Heart left ventricle (tissue), 16 donors: ENCODE data around the gene NVL. TPM values are rescaled to one million over a fixed set of nuclear protein-coding genes. Genes with fewer than 3 reads are reported as not detected.
A peak's percentile ranks its signal among the peaks of the same experiment; 100 is the strongest.

Experiments
- ATAC-seq, 4 donors: fragments of 200-7000 bp; cut with Tn5 transposase; one replicate each; pipeline ENCODE4 v1.9.1; 2020 to 2022; ENCODE audit warnings: moderate library complexity in 4 of 4, mild to moderate bottlenecking in 3 of 4, moderate number of reproducible peaks in 1 of 4
- DNase-seq, 5 donors: peaks; one replicate each; pipeline ENCODE4 v3.0.0-alpha.2; 2020
- H3K27ac ChIP-seq, 12 donors: fragments of 200-600 bp; sonication (generic) in 4 of 12; one replicate each; pipeline versions ENCODE4 v1.5.0 to v1.8.0; 2016 to 2022; ENCODE audit warnings: mild to moderate bottlenecking in 2 of 12
- H3K27me3 ChIP-seq, 9 donors: fragments of 200-600 bp; sonication (generic) in 2 of 9; one replicate each; pipeline versions ENCODE4 v1.5.1 to v1.8.0; 2016 to 2022; ENCODE audit warnings: mild to moderate bottlenecking in 3 of 9
- H3K36me3 ChIP-seq, 9 donors: fragments of 200-600 bp; sonication (generic) in 2 of 9; one replicate each; pipeline versions ENCODE4 v1.5.0 to v1.8.0; 2018 to 2022; ENCODE audit warnings: mild to moderate bottlenecking in 2 of 9
- H3K4me1 ChIP-seq, 12 donors: fragments of 200-600 bp; sonication (generic) in 4 of 12; one replicate each; pipeline versions ENCODE4 v1.5.0 to v1.8.0; 2016 to 2022; ENCODE audit warnings: mild to moderate bottlenecking in 3 of 12
- H3K4me3 ChIP-seq, 12 donors: fragments of 200-600 bp; sonication (generic) in 4 of 12; one replicate each; pipeline versions ENCODE4 v1.5.0 to v1.8.0; 2017 to 2022; ENCODE audit warnings: mild to moderate bottlenecking in 9 of 12, moderate library complexity in 4 of 12
- H3K9me3 ChIP-seq, 12 donors: fragments of 200-600 bp; sonication (generic) in 4 of 12; one replicate each; pipeline versions ENCODE4 v1.5.0 to v1.8.0; 2016 to 2022; ENCODE audit warnings: mild to moderate bottlenecking in 1 of 12
- POLR2A ChIP-seq, 2 donors: fragments of 450-650 bp; IDR thresholded peaks; one replicate each; pipeline ENCODE4 v1.6.1; 2017; ENCODE audit warnings: antibody characterized with exemption in 2 of 2, mild to moderate bottlenecking in 2 of 2, moderate library complexity in 2 of 2
- WGBS, 4 donors: extraction: QIAGEN DNeasy Blood & Tissue Kit in 2 of 4; methylation state at CpG; one replicate each; pipeline versions ENCODE4 v1.1.5 to v1.1.7; 2013 to 2018; 5-methylcytosine and 5-hydroxymethylcytosine counted together
- intact Hi-C, 10 donors: fragments of 100-400 bp; cut with DNase I; formaldehyde crosslinking; loops; one replicate each; pipeline versions ENCODE4 v1.11.1 to v1.14.2; 2022
- polyA plus RNA-seq, 2 donors: library from polyadenylated mRNA; stranded (reverse); fragments of 200-250 nt; gene quantifications; one replicate each; pipeline ENCODE4 v1.2.3, GENCODE V29; 2013
- total RNA-seq, 9 donors: library from RNA; depleted of rRNA in 2 of 9; stranded (reverse); fragments of >200 nt in 2 of 9; fragmentation: NEBNext Ultra II Directional in 3 of 9; extraction: Animal tissue kit (Norgen Biotek cat#: 25700) in 3 of 9; gene quantifications; one replicate each; pipeline versions ENCODE4 v1.1.0 to v1.2.4, GENCODE V29; 2016 to 2023
- TF ChIP-seq, protein P1 (sequence below), 12 donors: fragments of 200-600 bp; sonication (generic) in 4 of 12; IDR thresholded peaks; one replicate each; pipeline versions ENCODE4 v1.5.0 to v1.8.0; 2018 to 2022; ENCODE audit warnings: antibody characterized with exemption in 12 of 12, mild to moderate bottlenecking in 5 of 12
- donor health status: ischemic (EF 13 %, LVEDD 7.1; RV severe dilation, severe dysfunction).
- donor health status: healthy with polysubstance abuse.
- donor health status: DM: no; HTN: yes; CAD: no.
- donor health status: DM: no; HTN: no; CAD: no.
- donor health status: ischemic (EF 25% LVEDD 6.9; RV normal size, moderate dysfunction).
- donor health status: ischemic (EF 25% LVEDD 5.7; RV mildly dilated, moderate dysfunction).
- donor health status: healthy.
- donor health status: DM: yes; HTN: yes; CAD: no.
- donor health status: ischemic (EF 35%, LVEDD 5.7; RV mildly dilated, moderate dysfunction).
- donor health status: nonischemic (EF 11% LVEDD 7.7; RV severe dilation, severe dysfunction).
- donor health status: DM: yes; HTN: yes; CAD: no.
- donor health status: PGD.
- donor health status: ischemic (EF 29% LVEDD 5.4; RV normal size, mild dysfunction).
- donor health status: nonischemic (EF 23%, LVEDD 6.1; RV moderate dilation, normal function).

Gene NVL
- total and polyA plus RNA-seq, 11 donors: 4.8 to 14.8 (median 9.3) TPM

DNA sequence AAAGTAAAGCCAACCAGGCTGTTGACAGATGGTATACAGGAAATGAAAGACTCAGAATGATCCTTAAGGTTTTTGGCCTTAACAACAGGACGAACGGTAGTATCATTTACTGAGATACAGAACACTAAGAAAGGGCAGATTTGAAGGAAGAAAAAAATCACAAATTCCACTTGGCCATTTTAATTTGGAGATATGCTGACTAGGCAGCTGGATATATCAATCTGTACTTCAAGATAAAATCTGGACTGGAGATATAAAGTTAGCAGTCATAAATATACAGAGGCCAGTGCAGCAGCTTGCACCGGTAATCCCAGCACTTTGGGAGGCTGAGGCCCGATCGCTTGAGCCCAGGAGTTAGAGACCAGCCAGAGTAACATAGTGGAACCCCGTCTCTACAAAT lies 1.3 kb downstream of the NVL start:
- Histone ChIP-seq H3K36me3 (peaks cover 0 to 26% (median 0%) of the 10 kb centered on the region in 9 donors), H3K27me3 (no peaks in the 10 kb centered on the region), H3K9me3 (no peaks in the 10 kb centered on the region), H3K27ac (no peak overlapping the region), H3K4me3 (peak overlapping the region in 9 of 12 donors; percentile 77 to 98 (median 94)), H3K4me1 (peaks cover 0 to 28% (median 20%) of the 10 kb centered on the region in 12 donors)
- intact Hi-C loops: loop anchor here in 1 of 10 donors (10.0 kb wide), 1 partner anchor 144 kb away; the partner anchor contains the start of gene DEGS1
- 73 to 84% (median 81%) methylated on average over 6 of the region's 6 CpGs for WGBS, 4 donors
- ATAC-seq: no peak
- TF ChIP-seq, protein P1, sequence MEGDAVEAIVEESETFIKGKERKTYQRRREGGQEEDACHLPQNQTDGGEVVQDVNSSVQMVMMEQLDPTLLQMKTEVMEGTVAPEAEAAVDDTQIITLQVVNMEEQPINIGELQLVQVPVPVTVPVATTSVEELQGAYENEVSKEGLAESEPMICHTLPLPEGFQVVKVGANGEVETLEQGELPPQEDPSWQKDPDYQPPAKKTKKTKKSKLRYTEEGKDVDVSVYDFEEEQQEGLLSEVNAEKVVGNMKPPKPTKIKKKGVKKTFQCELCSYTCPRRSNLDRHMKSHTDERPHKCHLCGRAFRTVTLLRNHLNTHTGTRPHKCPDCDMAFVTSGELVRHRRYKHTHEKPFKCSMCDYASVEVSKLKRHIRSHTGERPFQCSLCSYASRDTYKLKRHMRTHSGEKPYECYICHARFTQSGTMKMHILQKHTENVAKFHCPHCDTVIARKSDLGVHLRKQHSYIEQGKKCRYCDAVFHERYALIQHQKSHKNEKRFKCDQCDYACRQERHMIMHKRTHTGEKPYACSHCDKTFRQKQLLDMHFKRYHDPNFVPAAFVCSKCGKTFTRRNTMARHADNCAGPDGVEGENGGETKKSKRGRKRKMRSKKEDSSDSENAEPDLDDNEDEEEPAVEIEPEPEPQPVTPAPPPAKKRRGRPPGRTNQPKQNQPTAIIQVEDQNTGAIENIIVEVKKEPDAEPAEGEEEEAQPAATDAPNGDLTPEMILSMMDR (IDR thresholded peaks at IDR 0.05): no peak
- TF ChIP-seq POLR2A (IDR thresholded peaks at IDR 0.05): no peak
- DNase-seq: no peak

DNA sequence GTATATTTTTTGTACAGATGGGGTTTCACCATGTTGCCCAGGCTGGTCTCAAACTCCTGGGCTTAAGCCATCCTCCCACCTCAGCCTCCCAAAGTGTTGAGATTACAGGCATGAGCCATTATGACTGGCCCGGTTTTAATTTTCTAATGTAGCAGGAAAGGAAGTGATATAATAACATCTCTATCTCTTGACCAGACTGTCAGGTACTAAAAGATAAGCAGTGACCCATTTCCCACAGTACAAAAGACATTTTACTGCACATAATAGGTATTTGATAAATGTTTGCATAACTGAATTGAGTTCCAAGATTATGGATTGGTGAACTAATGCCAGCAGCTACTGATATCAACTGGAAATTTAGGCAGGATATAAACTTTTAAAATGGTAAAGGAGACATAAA lies 4.0 kb downstream of the NVL start:
- WGBS, 4 donors: 67 to 79% (median 72%) methylated on average over 1 of the region's 1 CpG
- intact Hi-C loops: loop anchor here in 1 of 10 donors (10.0 kb wide), 1 partner anchor 141 kb away; the partner anchor contains the start of gene DEGS1
- no peak for DNase-seq

DNA sequence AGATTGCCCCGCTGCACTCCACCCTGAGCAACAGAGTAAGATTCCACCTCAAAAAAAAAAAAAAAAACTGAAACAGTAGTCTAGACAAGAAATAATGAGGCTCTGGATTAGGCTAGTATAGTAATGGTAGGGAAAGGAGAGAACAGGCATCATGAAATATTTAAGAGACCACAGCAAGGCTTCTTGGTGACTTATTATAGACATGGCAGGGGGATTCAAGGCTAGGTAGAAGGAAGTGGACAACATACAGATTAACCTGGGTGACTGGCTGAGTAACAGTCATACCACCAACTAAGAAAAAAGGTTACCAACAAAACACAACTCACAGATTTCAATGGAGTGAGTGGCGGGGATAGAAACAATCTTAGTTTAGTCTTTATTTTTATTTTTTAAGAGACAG lies 8.3 kb downstream of the NVL start:
- H3K27ac ChIP-seq: no peak overlapping the region
- H3K4me1 ChIP-seq: no peaks in the 10 kb centered on the region
- DNase-seq (no peak), ATAC-seq (no peak)
- no peak overlapping the region for H3K4me3 ChIP-seq
- no peaks in the 10 kb centered on the region for H3K27me3 ChIP-seq
- H3K9me3 ChIP-seq: no peaks in the 10 kb centered on the region
- 95 to 98% (median 95%) methylated on average over 2 of the region's 2 CpGs for WGBS, 4 donors
- TF ChIP-seq, protein P1 (IDR thresholded peaks at IDR 0.05): no peak
- TF ChIP-seq POLR2A (IDR thresholded peaks at IDR 0.05): no peak
- H3K36me3 ChIP-seq: peaks cover 0 to 46% (median 9%) of the 10 kb centered on the region in 9 donors
- intact Hi-C loops: loop anchor here in 1 of 10 donors (10.0 kb wide), 1 partner anchor 137 kb away; the partner anchor contains the start of gene DEGS1

More for the DNA sequence above, 4.0 kb downstream of the NVL start:
- ATAC-seq: no peak
- Histone ChIP-seq H3K36me3 (peaks cover 0 to 33% (median 0%) of the 10 kb centered on the region in 9 donors), H3K4me1 (peaks cover 0 to 23% (median 16%) of the 10 kb centered on the region in 12 donors), H3K27me3 (no peaks in the 10 kb centered on the region), H3K4me3 (no peak overlapping the region), H3K27ac (no peak overlapping the region), H3K9me3 (no peaks in the 10 kb centered on the region)
- no peak for TF ChIP-seq POLR2A (IDR thresholded peaks at IDR 0.05)
- TF ChIP-seq, protein P1 (IDR thresholded peaks at IDR 0.05): no peak

GRCh38 chr1:224317383-224318045 lies 12.5 kb downstream of the NVL start:
- Histone ChIP-seq H3K4me1 (no peaks in the 10 kb centered on the region), H3K27me3 (no peaks in the 10 kb centered on the region), H3K9me3 (no peaks in the 10 kb centered on the region), H3K4me3 (no peak overlapping the region), H3K36me3 (peaks cover 0 to 60% (median 50%) of the 10 kb centered on the region in 9 donors), H3K27ac (no peak overlapping the region)
- intact Hi-C loops: no loop called here
- DNase-seq (no peak), ATAC-seq (no peak)
- TF ChIP-seq, protein P1 (IDR thresholded peaks at IDR 0.05): no peak
- no peak for TF ChIP-seq POLR2A (IDR thresholded peaks at IDR 0.05)
- WGBS, 4 donors: 88 to 91% (median 90%) methylated on average over 4 of the region's 4 CpGs
